ENCODE results near the gene RPS6KC1.
"Not testable (repeated sequence)": the region's sequence is repeated elsewhere in the genome, so short reads cannot be mapped to it uniquely, and the experiment has no call there.

RPS6KC1 gene
- total RNA-seq = 45.7 to 74.3 (median 50.7) reads per million in 4 experiments

- DNase-seq = peak; percentile 54
Observed at GRCh38 chr1:213051127-213051880, at the start of gene RPS6KC1. TSS of gene RPS6KC1 (plus strand) at chr1:213051241. CDS start at chr1:213051405, 164 bp downstream.

GRCh38 chr1:213003256-213003655 is 47.8 kb upstream of the RPS6KC1 start:
- no peak for DNase-seq

GRCh38 chr1:213008564-213008963 is 42.5 kb upstream of the RPS6KC1 start:
- no peak for DNase-seq

- no peak for DNase-seq
Observed at GRCh38 chr1:213014642-213015041, 36.4 kb upstream of the RPS6KC1 start.

- DNase-seq = peak; percentile 93
Observed at GRCh38 chr1:213015099-213016050, 35.7 kb upstream of the RPS6KC1 start, which contains the start of gene ANGEL2. TSS of gene ANGEL2 (minus strand) at chr1:213015867. CDS start at chr1:213015671, 196 bp downstream.

GRCh38 chr1:213017447-213018273 is 33.4 kb upstream of the RPS6KC1 start:
- DNase-seq = no peak

GRCh38 chr1:213019450-213019849 is 31.6 kb upstream of the RPS6KC1 start:
- DNase-seq = no peak

GRCh38 chr1:213020016-213020415 is 31.0 kb upstream of the RPS6KC1 start:
- no peak for DNase-seq

GRCh38 chr1:213027024-213027423 is 24.0 kb upstream of the RPS6KC1 start:
- not testable (repeated sequence) for DNase-seq

- DNase-seq = no peak
Observed at GRCh38 chr1:213032651-213033050, 18.4 kb upstream of the RPS6KC1 start.

- DNase-seq = no peak
Observed at GRCh38 chr1:213034713-213035112, 16.3 kb upstream of the RPS6KC1 start.

- no peak for DNase-seq
Observed at GRCh38 chr1:213035573-213035972, 15.5 kb upstream of the RPS6KC1 start.

- DNase-seq = no peak
Observed at GRCh38 chr1:213041443-213041842, 9.6 kb upstream of the RPS6KC1 start.

GRCh38 chr1:213045321-213046226 is 5.5 kb upstream of the RPS6KC1 start:
- DNase-seq = not testable (repeated sequence)

- DNase-seq = no peak
Observed at GRCh38 chr1:213049232-213049631, 1.8 kb upstream of the RPS6KC1 start.

- DNase-seq = no peak
Observed at GRCh38 chr1:213050745-213051126, 305 bp upstream of the RPS6KC1 start.

- DNase-seq = no peak
Observed at GRCh38 chr1:213051881-213052202, 801 bp downstream of the RPS6KC1 start.

- no peak for DNase-seq
Observed at GRCh38 chr1:213053455-213053854, 2.4 kb downstream of the RPS6KC1 start.

- DNase-seq = no peak
Observed at GRCh38 chr1:213054142-213054541, 3.1 kb downstream of the RPS6KC1 start.

GRCh38 chr1:213054733-213055591 is 3.9 kb downstream of the RPS6KC1 start:
- DNase-seq = no peak

- no peak for DNase-seq
Observed at GRCh38 chr1:213055767-213056166, 4.7 kb downstream of the RPS6KC1 start.

All from effector CD8-positive, alpha-beta T cell (primary cell).